Measurements from ENCODE around the gene FBXO47. TPM values are rescaled to one million over a fixed set of nuclear protein-coding genes. Genes with fewer than 3 reads are reported as not detected.
A peak's percentile ranks its signal among the peaks of the same experiment; 100 is the strongest.

FBXO47 gene
- total RNA-seq, 2 donors from 2014 or later, result not detected

GRCh38 chr17:38897671-38898290 lies 69.4 kb downstream of the FBXO47 start:
- ATAC-seq, result no peak
- H3K4me1 ChIP-seq, result peaks cover 42% of the 10 kb centered on the region

GRCh38 chr17:38897176-38897575 lies 70.0 kb downstream of the FBXO47 start:
- intact Hi-C loops (cut with DNase I), result no loop called here
- ATAC-seq, result peak; percentile 14
- H3K27me3 ChIP-seq, result no peaks in the 10 kb centered on the region
- peak overlapping the region in 2 of 4 donors; percentile 15 to 62 for H3K27ac ChIP-seq
- H3K4me1 ChIP-seq, result peaks cover 45% of the 10 kb centered on the region
- 40 to 41% methylated on average over 1 to 6 of the region's 6 CpGs for WGBS, 2 donors
- peaks cover 5 to 9% of the 10 kb centered on the region in 2 donors for H3K36me3 ChIP-seq (replicated peaks in 1 of 2; ENCODE audit: insufficient read depth in 1 of 2, low read depth in 2 of 2)
- peak; percentile 31 to 66 (median 54) for DNase-seq
- no peaks in the 10 kb centered on the region for H3K9me3 ChIP-seq
- TF ChIP-seq POLR2A (IDR thresholded peaks at IDR 0.05) (no peak), CTCF (IDR thresholded peaks at IDR 0.05) (no peak)
- no peak overlapping the region for H3K4me3 ChIP-seq

More at GRCh38 chr17:38897671-38898290, 69.4 kb downstream of the FBXO47 start:
- H3K27me3 ChIP-seq, result no peaks in the 10 kb centered on the region
- no peak for TF ChIP-seq CTCF (IDR thresholded peaks at IDR 0.05)
- no peak for TF ChIP-seq POLR2A (IDR thresholded peaks at IDR 0.05)
- no peak for DNase-seq
- H3K27ac ChIP-seq, result peak overlapping the region in 2 of 4 donors; percentile 1 to 62
- intact Hi-C loops (cut with DNase I), result no loop called here
- H3K9me3 ChIP-seq, result no peaks in the 10 kb centered on the region
- peaks cover 5 to 9% of the 10 kb centered on the region in 2 donors for H3K36me3 ChIP-seq (replicated peaks in 1 of 2; ENCODE audit: insufficient read depth in 1 of 2, low read depth in 2 of 2)
- H3K4me3 ChIP-seq, result no peak overlapping the region
- 75 to 76% methylated on average over 7 to 12 of the region's 12 CpGs for WGBS, 2 donors

- Histone ChIP-seq H3K36me3 (replicated peaks in 1 of 2; ENCODE audit: insufficient read depth in 1 of 2, low read depth in 2 of 2) (peaks cover 5 to 9% of the 10 kb centered on the region in 2 donors), H3K27ac (peak overlapping the region in 2 of 4 donors; percentile 15 to 62), H3K9me3 (no peaks in the 10 kb centered on the region), H3K4me1 (peaks cover 45% of the 10 kb centered on the region), H3K27me3 (no peaks in the 10 kb centered on the region), H3K4me3 (no peak overlapping the region)
- no peak for DNase-seq
- 78 to 79% methylated on average over 10 to 13 of the region's 13 CpGs for WGBS, 2 donors
- ATAC-seq, result no peak
- TF ChIP-seq CTCF (IDR thresholded peaks at IDR 0.05) (no peak), POLR2A (IDR thresholded peaks at IDR 0.05) (no peak)
- intact Hi-C loops (cut with DNase I), result no loop called here
Observed at GRCh38 chr17:38896346-38896954, 70.8 kb downstream of the FBXO47 start.

GRCh38 chr17:38894276-38894675 lies 72.9 kb downstream of the FBXO47 start:
- ATAC-seq (no peak), DNase-seq (peak in 1 of 4 donors; percentile 45)
- Histone ChIP-seq H3K36me3 (replicated peaks in 1 of 2; ENCODE audit: insufficient read depth in 1 of 2, low read depth in 2 of 2) (peaks cover 5 to 9% of the 10 kb centered on the region in 2 donors), H3K4me1 (peaks cover 41% of the 10 kb centered on the region), H3K9me3 (no peaks in the 10 kb centered on the region), H3K27ac (peak overlapping the region in 3 of 4 donors; percentile 31 to 56 (median 56)), H3K27me3 (no peaks in the 10 kb centered on the region), H3K4me3 (no peak overlapping the region)
- intact Hi-C loops (cut with DNase I), result no loop called here
- 32 to 33% methylated on average over 7 of the region's 7 CpGs for WGBS, 2 donors
- TF ChIP-seq POLR2A (IDR thresholded peaks at IDR 0.05), result no peak
- TF ChIP-seq CTCF (IDR thresholded peaks at IDR 0.05), result no peak

All from body of pancreas (tissue), 4 donors.